Activated CD8-positive, alpha-beta memory T cell treated with anti-CD3 and anti-CD28 coated beads for 4 hours (primary cell): Measurements from ENCODE around the gene BAK1.

Experiments used
- DNase-seq, 2 donors: peaks; one replicate each; pipeline ENCODE4 v3.0.0-alpha.2; 2020; ENCODE audit warnings: low read depth in 2 of 2

BAK1 gene

GRCh38 chr6:33579828-33580714, at the start of gene BAK1:
Gene BAK1, minus strand, starts transcription at chr6:33580276. Its CDS starts 2,672 bp downstream, at chr6:33577604.
- DNase-seq, result peak; percentile 65

- DNase-seq, result no peak
These were observed 48.4 kb upstream of the BAK1 start for GRCh38 chr6:33628401-33628964.

- no peak for DNase-seq
These were observed 47.8 kb upstream of the BAK1 start for GRCh38 chr6:33627876-33628275.

GRCh38 chr6:33624856-33625255, 44.8 kb upstream of the BAK1 start:
- no peak for DNase-seq

GRCh38 chr6:33623895-33624381, 43.9 kb upstream of the BAK1 start:
- no peak for DNase-seq

- DNase-seq, result no peak
These were observed 42.7 kb upstream of the BAK1 start for GRCh38 chr6:33622456-33623431.

- peak; percentile 23 to 55 for DNase-seq
These were observed 41.8 kb upstream of the BAK1 start for GRCh38 chr6:33621711-33622388.

GRCh38 chr6:33620856-33621710, 41.0 kb upstream of the BAK1 start, which contains the start of gene ITPR3:
Gene ITPR3, plus strand, starts transcription at chr6:33621322. Its CDS starts 281 bp downstream, at chr6:33621603.
- peak; percentile 48 to 59 for DNase-seq

GRCh38 chr6:33620158-33620855, 40.2 kb upstream of the BAK1 start:
- DNase-seq, result no peak

- DNase-seq, result no peak
These were observed 39.2 kb upstream of the BAK1 start for GRCh38 chr6:33619166-33619840.

GRCh38 chr6:33616913-33617312, 36.8 kb upstream of the BAK1 start:
- no peak for DNase-seq

GRCh38 chr6:33616113-33616512, 36.0 kb upstream of the BAK1 start:
- no peak for DNase-seq

GRCh38 chr6:33613795-33614168, 33.7 kb upstream of the BAK1 start:
- DNase-seq, result no peak

- no peak for DNase-seq
These were observed 33.2 kb upstream of the BAK1 start for GRCh38 chr6:33613146-33613794.

- no peak for DNase-seq
These were observed 31.0 kb upstream of the BAK1 start for GRCh38 chr6:33610779-33611732.

- no peak for DNase-seq
These were observed 30.0 kb upstream of the BAK1 start for GRCh38 chr6:33610067-33610466.

- no peak for DNase-seq
These were observed 29.5 kb upstream of the BAK1 start for GRCh38 chr6:33609528-33609927.
